Measurements from ENCODE around the gene SPSB3. TPM values are rescaled to one million over a fixed set of nuclear protein-coding genes. Genes with fewer than 3 reads are reported as not detected.

SPSB3 gene
- total RNA-seq, 4 donors from 2014 or later, result 76.4 to 148 (median 102) TPM

DNA sequence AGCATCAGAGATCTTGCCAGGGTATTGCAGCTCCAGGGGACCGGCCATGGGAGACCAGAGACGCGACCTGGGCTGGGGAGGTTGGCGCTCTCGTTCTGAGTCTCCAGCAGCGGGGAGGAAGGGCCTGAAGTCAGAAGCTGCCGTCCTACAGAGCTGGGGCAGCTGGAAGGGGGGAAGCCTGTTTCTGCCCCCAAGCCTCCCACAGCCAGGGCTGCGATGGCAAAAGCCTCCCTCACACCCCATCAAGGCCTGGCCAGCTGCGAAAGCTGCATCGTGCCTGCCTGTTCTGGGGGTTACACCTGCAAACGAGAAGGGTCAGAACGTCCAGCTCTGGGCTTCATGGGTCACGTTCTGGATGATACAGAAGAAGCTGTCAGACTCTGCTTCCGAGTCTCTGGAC lies 50.3 kb downstream of the SPSB3 start:
- no peak for DNase-seq
- H3K4me3 ChIP-seq, result no peak overlapping the region
- H3K27me3 ChIP-seq, result no peaks in the 10 kb centered on the region
- peaks cover 0 to 76% (median 0%) of the 10 kb centered on the region in 3 donors for H3K36me3 ChIP-seq
- H3K27ac ChIP-seq, result no peak overlapping the region
- H3K4me1 ChIP-seq, result no peaks in the 10 kb centered on the region
- H3K9me3 ChIP-seq, result no peaks in the 10 kb centered on the region
- TF ChIP-seq, protein P1, sequence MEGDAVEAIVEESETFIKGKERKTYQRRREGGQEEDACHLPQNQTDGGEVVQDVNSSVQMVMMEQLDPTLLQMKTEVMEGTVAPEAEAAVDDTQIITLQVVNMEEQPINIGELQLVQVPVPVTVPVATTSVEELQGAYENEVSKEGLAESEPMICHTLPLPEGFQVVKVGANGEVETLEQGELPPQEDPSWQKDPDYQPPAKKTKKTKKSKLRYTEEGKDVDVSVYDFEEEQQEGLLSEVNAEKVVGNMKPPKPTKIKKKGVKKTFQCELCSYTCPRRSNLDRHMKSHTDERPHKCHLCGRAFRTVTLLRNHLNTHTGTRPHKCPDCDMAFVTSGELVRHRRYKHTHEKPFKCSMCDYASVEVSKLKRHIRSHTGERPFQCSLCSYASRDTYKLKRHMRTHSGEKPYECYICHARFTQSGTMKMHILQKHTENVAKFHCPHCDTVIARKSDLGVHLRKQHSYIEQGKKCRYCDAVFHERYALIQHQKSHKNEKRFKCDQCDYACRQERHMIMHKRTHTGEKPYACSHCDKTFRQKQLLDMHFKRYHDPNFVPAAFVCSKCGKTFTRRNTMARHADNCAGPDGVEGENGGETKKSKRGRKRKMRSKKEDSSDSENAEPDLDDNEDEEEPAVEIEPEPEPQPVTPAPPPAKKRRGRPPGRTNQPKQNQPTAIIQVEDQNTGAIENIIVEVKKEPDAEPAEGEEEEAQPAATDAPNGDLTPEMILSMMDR (IDR thresholded peaks at IDR 0.05), result no peak
- TF ChIP-seq POLR2A (IDR thresholded peaks at IDR 0.05), result no peak

DNA sequence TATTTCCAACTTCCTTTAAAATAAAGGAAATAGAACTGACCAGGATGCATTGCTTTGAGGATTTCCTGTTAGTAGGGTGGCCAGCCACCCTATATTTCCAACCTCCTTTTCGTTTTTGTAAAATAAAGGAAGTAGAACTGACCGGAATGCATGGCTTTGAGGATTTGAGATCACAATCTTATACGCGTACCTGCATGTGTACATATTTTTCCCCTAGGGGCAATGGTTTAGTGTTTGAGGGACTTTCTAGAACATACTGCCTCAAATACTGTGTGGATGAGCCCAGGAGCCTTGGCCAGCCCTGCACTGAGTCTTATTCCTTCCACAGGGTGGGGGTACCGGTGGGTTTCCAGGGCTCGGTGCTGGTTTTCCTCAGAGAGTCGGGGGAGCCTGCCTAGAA lies 50.8 kb downstream of the SPSB3 start:
- DNase-seq, result no peak
- no peak for TF ChIP-seq POLR2A (IDR thresholded peaks at IDR 0.05)
- TF ChIP-seq, protein P1 (IDR thresholded peaks at IDR 0.05), result no peak
- no peaks in the 10 kb centered on the region for H3K4me1 ChIP-seq
- H3K36me3 ChIP-seq, result peaks cover 0 to 81% (median 0%) of the 10 kb centered on the region in 3 donors
- H3K4me3 ChIP-seq, result no peak overlapping the region
- H3K27me3 ChIP-seq, result no peaks in the 10 kb centered on the region
- H3K9me3 ChIP-seq, result no peaks in the 10 kb centered on the region
- no peak overlapping the region for H3K27ac ChIP-seq

DNA sequence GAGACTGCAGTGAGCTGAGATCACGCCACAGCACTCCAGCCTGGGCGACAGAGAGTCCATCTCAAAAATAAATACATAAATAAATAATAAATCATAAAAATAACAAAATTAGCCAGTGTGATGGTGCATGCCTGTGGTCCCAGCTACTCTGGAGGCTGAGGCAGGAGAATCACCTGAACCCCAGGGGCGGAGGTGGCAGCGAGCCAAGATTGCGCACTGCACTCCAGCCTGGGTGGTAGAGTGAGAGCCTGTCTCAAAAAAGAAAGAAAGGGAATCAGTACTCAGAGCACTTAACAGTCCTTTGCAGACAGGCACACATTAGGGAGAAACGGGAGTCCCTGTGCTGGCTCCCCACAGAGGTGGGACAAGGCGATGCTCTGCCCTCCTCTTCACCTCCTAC lies 51.3 kb downstream of the SPSB3 start:
- Histone ChIP-seq H3K27ac (no peak overlapping the region), H3K4me3 (no peak overlapping the region), H3K36me3 (peaks cover 0 to 86% (median 0%) of the 10 kb centered on the region in 3 donors), H3K27me3 (no peaks in the 10 kb centered on the region), H3K4me1 (no peaks in the 10 kb centered on the region), H3K9me3 (no peaks in the 10 kb centered on the region)
- TF ChIP-seq, protein P1 (IDR thresholded peaks at IDR 0.05), result no peak
- TF ChIP-seq POLR2A (IDR thresholded peaks at IDR 0.05), result no peak
- no peak for DNase-seq

DNA sequence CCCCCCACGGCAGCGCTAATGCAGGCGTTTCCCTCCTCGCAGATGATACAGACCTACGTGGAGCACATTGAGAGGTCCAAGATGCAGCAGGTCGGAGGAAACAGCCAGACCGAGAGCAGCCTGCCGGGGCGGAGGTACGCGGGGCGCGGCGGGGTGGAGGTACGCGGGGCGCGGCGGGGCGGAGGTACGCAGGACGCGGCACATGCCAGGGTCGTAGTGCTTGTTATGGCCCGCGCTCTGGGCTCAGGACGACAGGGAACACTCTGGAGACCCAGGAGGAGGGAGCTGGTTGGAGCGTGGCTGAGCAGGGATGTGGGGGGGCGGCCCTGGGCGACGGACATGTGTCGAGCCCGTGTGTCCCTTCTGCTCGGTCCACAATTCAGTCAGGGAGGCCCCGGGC lies 52.9 kb downstream of the SPSB3 start:
- Histone ChIP-seq H3K4me1 (no peaks in the 10 kb centered on the region), H3K27me3 (no peaks in the 10 kb centered on the region), H3K4me3 (no peak overlapping the region), H3K36me3 (peaks cover 0 to 92% (median 0%) of the 10 kb centered on the region in 3 donors), H3K27ac (no peak overlapping the region), H3K9me3 (no peaks in the 10 kb centered on the region)
- TF ChIP-seq POLR2A (IDR thresholded peaks at IDR 0.05), result no peak
- TF ChIP-seq, protein P1 (IDR thresholded peaks at IDR 0.05), result no peak
- no peak for DNase-seq

DNA sequence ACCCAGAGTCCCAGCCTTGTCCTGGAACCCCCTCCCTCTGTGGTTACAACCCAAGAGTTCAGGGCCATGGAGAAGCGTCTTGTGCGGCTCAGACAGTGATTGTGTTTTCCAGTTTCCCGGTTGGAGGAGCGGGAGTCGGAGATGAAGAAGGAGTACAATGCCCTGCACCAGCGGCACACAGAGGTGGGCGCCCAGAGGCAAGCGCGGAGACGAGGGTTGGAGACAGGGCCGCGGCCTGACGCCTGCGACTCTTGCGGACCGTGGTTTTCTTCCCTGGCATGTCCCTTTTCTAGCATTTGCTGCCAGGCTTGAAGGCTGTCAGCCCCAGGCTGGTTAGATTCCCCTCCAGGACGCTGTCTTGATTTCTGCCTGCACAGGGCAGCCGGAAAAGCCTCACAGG lies 53.3 kb downstream of the SPSB3 start:
- peaks cover 0 to 2% (median 0%) of the 10 kb centered on the region in 4 donors for H3K4me1 ChIP-seq
- no peak overlapping the region for H3K27ac ChIP-seq
- no peak for DNase-seq
- TF ChIP-seq, protein P1 (IDR thresholded peaks at IDR 0.05), result no peak
- TF ChIP-seq POLR2A (IDR thresholded peaks at IDR 0.05), result no peak
- no peaks in the 10 kb centered on the region for H3K27me3 ChIP-seq
- H3K9me3 ChIP-seq, result no peaks in the 10 kb centered on the region
- no peak overlapping the region for H3K4me3 ChIP-seq
- peaks cover 0 to 89% (median 0%) of the 10 kb centered on the region in 3 donors for H3K36me3 ChIP-seq

All from Peyer's patch (tissue), 4 donors.